NCI-H1417 (cell line): Measurements from ENCODE around the gene RTL10.
A peak's percentile ranks its signal among the peaks of the same experiment; 100 is the strongest.

Experiments used
- DNase-seq, 3 experiments: peaks; one replicate each; lab custom pipeline; 2025; lab: John Stamatoyannopoulos, UW

The RTL10 gene

DNA sequence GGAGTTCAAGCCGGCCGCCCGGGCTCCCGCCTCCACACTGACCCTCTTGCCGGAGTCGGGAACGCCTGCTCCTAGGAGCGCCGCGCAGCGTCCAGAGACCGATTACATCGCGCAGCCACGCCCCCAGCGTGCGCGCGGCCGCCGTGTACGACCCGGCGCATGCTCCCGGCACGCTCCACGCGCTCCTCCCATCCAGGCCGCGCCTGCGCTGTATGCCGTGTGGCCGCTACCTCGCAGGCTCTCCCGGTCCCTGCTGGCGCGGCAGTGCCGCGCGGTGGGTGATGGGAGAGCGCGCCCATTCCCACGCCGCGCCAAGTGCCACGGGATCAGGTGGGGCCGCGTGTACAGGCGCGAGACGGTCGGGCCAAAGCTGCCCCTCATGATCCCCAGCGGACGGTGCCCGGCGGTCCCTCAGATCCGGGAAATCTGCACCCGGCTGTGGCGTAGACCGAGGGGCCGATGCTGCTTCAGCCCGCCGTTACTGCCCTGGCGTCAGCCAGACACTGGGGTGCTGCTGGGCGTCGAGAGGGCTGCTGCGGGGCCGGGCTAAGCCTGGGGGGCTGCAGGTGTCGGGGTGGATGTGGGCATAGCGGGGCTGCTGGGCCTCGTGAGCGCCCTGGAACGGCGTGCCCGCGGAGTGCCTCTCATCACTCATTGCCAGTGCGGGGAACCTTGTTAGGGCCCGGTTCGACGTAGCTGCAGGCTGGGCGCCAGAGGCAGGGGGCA, at the start of gene RTL10, which contains the start of gene GNB1L:
TSS of gene RTL10 (minus strand) at position 97 of the 726 bp plus-strand sequence. CDS start 2,613 bp downstream, outside the sequence.
TSS of gene GNB1L (minus strand) at position 97 of the 726 bp plus-strand sequence. CDS start 33,519 bp downstream, outside the sequence.
- peak; percentile 93 to 96 (median 95) for DNase-seq

DNA sequence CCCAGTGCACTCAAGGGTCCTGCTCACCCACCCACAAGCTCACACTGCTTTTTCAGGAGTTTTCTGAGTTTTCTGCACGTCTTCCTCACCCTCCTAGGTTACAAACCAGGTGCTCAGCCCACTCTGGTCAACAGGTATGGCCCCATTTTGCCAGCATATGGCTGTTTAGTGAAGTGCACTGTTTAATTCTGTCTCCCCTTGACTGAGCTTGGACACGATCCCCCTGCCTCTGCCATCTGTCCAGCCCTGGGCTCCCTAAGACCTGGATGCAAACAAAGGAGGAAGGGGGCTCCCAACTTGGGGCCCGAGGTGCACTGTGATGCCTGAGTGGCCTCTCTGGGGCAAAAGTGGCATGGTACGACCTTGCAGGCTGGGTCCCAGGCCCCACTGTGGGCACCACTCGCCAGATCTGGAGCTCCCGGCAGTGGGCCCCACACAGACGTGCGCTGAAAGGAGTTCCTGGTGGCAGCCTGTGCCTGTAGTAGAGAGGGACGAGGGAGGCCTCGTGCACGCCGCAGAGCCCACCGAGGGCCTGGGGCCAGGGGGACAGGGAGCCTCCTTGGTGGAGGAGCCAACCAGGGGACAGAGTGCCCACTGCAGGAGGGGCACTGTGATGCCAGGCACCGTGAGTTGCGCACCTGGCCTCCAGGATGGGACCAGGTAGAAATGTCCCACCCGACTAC, 49.6 kb upstream of the RTL10 start:
- no peak for DNase-seq

- DNase-seq = no peak
Observed at GRCh38 chr22:19903513-19903912, 48.8 kb upstream of the RTL10 start.

DNA sequence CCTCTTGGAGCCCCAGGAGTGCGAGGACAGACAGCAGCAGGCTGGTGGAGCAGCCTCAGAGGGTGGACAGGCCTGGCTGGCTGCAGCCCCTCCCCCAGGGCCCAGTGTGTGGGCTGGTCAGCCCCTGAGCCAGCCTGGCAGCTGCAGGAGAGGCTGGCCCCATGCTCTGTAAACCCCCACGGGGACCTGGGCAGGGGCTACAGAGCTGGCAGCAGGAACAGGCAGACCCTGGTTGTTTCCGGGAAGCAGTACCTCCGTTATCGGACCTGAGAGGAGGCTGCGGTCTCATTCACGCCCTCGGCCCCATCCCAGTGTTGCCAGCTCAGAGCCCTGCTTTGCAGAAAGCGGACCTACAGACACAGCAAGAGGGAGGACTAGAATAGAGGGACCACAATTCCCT, 48.4 kb upstream of the RTL10 start:
- DNase-seq = peak in 2 of 3 experiments; percentile 9 to 41

DNA sequence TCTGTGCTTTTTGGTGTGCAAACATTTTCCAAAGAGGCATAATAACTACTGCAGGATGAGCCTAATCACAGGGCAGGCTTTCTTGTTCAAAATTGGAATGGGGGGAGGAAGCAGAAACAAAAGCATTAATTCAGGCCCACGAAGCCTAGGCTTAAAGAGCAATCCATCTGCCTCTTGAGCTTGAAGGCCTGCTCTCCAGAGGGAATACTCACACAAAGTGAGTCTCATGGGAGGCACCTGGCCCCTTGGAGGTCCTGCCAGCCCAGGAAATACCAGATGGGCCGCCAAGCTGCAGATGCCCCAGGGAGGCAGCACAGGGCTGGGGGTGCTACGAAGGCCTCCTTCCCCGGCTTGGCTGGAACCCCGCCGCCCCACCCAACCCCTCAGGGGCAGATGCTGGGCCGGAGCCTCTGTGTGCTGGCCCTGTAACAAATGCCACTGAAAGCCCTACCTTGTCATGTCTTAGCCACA, 47.6 kb upstream of the RTL10 start:
- DNase-seq = peak; percentile 40 to 83 (median 46)

DNA sequence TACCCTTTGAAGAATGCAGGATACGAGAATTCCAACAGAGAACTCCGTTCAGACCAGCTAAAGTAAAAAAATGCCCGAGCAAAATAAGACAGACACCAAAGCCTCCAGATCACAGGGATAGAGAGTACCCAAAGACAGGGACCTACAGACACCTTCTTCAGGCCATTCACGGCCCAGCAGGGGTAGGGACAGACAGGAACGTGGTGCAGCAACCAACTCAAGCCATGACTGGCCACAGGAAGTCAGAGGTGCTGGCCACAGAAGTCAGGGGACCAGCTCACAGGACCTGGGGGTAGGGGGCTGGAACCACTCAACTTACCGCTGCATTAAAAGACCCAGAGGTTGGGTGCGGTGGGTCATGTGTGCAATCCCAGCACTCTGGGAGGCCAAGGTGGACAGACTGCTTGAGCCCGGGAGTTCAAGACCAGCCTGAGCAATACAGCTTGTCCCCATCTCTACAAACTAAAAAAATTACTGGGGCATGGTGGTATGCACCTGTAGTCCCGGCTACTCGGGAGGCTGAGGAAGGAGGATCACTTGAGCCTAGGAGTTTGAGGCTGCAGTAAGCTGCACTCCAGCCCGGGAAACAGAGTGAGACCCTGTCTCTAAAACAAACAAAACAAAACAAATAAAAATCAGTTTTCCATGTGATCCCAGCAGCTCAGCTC, 47.0 kb upstream of the RTL10 start:
- DNase-seq = no peak

- DNase-seq = no peak
Observed at GRCh38 chr22:19900707-19901436, 46.2 kb upstream of the RTL10 start.

GRCh38 chr22:19898831-19899567, 44.3 kb upstream of the RTL10 start:
- DNase-seq = no peak

- DNase-seq = no peak
Observed at GRCh38 chr22:19898145-19898544, 43.5 kb upstream of the RTL10 start.

- no peak for DNase-seq
Observed at GRCh38 chr22:19897726-19898125, 43.1 kb upstream of the RTL10 start.

DNA sequence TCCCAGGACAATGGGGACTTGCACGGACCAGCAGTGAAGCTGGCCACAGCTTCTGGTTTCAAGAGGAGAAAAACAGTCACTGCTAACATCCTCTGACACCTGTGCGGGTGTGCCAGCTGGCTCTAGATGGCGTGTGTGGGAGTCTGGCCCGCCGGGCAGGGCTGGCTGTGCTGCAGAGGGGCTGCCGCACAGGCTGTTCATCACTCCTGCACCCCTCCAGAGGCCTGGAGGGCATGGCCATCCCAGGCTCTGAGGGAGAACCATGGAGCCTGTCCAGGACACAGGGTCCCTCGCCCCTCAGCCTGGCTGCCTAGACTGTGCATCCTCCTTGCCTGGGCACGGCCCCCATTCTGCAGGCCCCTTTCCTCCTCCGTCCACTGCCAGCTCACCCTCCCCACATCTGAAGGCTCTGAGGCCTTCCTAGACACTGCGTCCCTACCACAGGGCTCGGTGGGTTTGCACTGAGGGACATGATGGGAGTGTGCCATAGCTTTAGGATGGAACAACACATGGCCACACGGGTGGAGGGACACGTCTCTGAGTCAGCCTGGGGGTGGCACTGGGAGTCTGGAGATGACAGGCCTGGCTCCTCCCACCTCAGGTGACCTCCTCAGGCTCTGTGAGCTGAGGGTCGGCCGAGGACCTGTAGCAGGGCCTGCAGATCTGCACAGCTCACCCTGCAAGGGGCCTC, 42.1 kb upstream of the RTL10 start:
- DNase-seq = no peak

- no peak for DNase-seq
Observed at GRCh38 chr22:19895160-19895849, 40.6 kb upstream of the RTL10 start.

DNA sequence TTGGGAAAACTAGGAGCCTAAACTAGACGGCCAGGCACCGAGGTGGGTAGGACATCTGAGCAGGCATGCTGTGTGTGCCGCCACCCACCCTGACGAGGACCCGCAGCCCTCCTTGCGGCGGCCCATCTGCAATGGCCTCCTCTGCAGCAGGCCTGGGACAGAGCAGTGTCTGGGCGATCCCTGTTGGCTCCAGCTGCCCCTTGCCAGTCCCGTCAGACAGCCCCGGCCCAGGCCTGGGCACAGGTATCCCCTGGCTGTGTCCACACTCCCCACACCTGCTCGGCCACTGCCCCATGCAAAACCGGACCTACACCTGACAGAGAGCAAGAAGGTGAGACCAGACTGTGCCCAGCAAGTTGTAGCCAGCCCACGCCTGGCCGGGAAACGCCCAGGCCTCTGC, 38.7 kb upstream of the RTL10 start:
- DNase-seq = no peak

DNA sequence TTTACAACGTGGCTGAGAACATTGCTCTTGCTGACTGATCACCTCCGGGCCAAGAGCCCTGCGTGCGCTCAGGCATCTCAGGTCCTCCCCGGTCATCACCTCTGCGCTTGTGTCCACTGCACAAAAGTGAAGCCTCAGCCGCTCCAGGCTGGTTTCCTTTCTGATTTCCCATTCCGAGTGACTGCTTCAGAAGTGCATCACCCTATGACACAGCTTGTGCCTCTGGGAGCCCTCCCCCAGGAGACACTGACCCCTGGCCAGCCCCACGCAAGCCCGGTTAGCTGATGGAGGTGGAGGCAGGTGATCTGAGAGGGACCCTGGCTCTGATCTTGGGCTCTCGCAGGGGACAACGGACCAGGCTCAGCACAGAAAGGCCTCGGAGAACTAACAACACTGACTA, 38.3 kb upstream of the RTL10 start:
- peak in 1 of 3 experiments; percentile 24 for DNase-seq

- peak in 2 of 3 experiments; percentile 77 to 88 for DNase-seq
Observed at GRCh38 chr22:19892257-19892879, 37.7 kb upstream of the RTL10 start.

GRCh38 chr22:19891317-19892256, 36.9 kb upstream of the RTL10 start:
- peak; percentile 12 to 96 (median 85) for DNase-seq

DNA sequence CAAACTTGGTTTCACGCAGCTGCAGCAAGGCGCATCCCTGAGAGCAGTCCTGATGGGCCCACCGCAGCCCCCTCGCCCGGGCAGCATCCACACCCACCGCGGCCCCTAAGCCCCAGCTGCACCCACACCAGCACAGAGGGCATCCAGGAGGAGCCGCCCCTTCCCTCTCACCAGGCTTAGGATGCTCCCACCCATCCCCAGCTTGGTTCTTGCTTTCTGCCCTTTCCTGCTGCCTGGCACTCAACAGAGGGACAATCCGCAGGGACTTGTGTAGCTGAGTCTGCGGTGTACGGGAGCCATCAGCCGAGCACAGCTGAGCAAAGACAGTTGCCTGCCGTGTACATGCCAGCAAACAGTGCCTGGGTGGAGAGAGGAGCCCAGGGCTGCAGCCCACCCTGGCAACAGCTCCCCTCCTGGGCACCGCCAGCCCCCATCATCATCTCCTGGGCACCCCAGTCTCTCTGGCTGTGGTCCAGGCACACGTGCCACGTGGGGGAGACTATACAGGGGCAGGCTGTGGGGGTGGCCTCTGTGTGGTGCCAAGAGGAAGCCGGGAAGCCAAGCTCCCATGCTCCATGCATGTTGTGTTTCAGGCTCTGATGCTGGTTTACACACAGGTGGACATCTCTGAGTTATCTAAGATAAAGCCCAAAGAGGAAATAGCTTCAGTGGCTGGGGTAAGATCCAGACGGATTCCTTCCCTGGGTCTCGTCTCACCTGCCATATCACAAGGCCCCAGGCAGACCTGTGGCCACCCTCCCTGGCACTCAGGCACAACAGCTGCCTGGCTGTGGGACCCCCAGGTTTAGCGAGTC, 36.0 kb upstream of the RTL10 start:
- DNase-seq = peak in 2 of 3 experiments; percentile 28 to 42
